GM21825 (cell line): ENCODE measurements around the gene RIMS4.

Experiments used
- ATAC-seq: cut with Tn5 transposase; IDR thresholded peaks from one replicate; pipeline ENCODE4 v1.9.1; 2021; ENCODE audit warnings: mild to moderate bottlenecking, moderate library complexity; ENCODE audit not compliant: unreplicated experiment

The RIMS4 gene

GRCh38 chr20:44723391-44723790 is 87.0 kb downstream of the RIMS4 start:
- no peak for ATAC-seq

- no peak for ATAC-seq
These were observed 87.4 kb downstream of the RIMS4 start for GRCh38 chr20:44722990-44723389.

DNA sequence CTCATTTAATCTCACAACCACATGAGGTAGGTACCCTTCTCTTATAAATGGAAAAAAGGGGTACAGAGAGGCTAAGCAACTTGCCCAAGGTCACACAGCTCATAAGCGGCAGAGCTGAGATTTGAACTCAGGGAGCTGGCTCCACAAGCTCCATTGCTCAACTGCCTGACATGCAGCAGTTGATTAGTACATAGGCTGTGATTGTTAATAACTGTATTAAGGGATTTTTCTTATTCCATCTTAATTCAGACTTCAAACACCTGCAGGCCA is 88.6 kb downstream of the RIMS4 start:
- ATAC-seq, result no peak

DNA sequence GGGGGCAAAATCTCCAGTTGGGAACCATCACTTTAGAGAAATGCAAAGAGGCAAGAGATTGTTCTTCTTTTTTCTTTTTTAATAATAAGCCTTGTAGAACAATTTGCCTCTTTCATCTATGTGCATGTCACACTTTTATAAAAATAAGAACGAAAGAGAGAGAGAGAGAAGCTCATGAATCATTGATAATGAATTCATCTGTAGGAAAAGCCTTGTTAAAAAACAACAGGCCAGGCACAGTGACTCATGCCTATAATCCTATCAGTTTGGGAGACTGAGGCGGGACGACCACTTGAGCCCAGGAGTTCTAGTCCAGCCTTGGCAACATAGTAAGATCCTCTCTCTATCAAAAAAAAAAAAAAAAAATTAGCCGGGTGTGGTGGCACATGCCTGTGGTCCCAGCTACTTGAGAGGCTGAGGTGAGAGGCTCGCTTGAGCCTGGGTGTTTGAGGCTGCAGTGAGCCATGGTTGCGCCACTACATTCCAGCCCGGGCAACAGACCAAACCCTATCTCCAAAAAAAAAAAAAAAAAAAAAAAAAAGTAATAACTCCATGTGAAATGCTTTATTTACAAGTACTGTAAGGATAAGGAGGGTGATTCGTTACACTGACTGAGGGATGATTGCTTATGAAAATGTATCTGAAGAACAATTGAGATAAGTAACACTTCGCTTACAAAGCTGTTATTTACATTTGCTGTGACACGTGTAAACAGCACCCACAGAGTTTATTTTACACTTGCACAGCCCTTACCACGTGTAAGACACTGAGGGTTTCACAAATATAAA is 89.2 kb downstream of the RIMS4 start:
- ATAC-seq, result no peak

GRCh38 chr20:44720621-44720996 is 89.7 kb downstream of the RIMS4 start:
- ATAC-seq, result no peak

GRCh38 chr20:44719841-44720240 is 90.5 kb downstream of the RIMS4 start:
- ATAC-seq, result no peak

- ATAC-seq, result no peak
These were observed 92.4 kb downstream of the RIMS4 start for GRCh38 chr20:44717986-44718385.

DNA sequence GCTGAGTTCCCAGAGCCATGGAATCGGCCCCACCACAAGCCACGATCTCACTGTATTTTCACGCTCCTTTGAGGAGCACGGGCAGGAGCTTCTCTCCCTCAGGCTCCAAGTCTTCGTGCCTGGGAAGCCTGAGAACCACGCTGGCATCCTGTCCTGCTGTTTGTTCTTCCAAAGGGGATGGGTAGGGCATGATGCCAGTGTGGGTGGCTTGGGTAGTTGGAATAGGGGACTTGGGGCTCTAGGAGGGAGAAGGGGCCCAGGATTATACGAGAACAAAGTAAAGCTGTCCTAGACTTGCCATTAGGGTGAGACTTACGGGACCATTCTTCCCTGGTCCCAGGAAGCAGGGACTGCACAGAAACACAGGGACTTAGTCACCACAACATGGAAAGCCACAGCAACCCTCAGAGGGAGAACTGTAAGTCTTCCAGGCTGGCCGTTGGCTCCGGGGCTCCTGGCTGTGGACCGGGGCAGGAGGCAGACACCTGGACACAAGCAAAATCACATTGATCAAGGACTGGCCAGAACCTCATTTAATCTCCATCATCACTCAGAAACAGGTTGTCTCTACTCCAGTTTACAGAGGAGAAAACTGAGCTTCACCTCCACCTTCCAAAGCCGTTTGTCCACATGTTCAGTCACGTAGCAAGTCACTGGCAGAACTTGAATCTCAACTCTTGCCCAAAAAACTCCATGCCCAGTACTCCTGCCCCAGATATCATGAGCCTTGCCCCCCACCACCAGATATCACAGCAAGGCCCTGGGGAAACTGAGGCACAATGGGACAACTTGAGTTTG is 93.8 kb downstream of the RIMS4 start:
- ATAC-seq, result no peak

DNA sequence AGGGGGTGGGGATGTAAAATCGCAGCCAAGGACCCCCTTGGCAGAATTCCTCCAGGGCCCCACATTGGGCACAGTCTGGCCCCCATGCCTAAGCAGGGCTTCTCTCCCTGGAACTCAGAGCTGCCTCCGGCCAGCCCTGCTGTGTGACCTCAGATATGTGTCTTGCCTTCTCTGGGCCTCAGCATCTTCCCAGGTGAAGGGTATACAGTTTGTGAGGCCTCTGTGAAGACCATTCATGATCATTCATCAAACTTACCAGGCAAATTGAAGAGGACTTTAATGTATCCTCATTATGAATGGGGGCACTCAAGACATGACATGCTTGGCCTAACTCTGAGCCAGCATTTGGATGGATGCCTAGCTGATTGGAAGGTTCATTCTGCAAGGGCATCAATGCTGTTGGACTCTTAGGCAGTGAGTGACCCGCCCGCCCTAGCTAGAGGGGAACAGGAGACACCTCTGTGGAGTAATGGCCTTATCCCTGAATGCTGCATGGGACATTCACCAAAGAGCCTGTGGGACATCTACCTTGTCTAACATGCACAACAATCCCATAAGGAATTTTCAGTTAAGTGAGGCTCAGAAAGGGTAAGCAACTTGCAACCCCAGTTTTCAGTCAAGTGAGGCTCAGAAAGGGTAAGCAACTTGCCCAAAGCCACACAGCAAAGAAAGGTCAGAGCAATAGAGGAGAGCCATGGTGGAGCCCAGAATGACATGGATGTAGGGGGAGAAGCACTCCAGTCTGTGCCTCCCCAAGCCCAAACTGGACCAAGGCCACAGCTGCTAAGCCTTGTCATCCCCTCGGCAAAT is 94.6 kb downstream of the RIMS4 start:
- ATAC-seq, result no peak

DNA sequence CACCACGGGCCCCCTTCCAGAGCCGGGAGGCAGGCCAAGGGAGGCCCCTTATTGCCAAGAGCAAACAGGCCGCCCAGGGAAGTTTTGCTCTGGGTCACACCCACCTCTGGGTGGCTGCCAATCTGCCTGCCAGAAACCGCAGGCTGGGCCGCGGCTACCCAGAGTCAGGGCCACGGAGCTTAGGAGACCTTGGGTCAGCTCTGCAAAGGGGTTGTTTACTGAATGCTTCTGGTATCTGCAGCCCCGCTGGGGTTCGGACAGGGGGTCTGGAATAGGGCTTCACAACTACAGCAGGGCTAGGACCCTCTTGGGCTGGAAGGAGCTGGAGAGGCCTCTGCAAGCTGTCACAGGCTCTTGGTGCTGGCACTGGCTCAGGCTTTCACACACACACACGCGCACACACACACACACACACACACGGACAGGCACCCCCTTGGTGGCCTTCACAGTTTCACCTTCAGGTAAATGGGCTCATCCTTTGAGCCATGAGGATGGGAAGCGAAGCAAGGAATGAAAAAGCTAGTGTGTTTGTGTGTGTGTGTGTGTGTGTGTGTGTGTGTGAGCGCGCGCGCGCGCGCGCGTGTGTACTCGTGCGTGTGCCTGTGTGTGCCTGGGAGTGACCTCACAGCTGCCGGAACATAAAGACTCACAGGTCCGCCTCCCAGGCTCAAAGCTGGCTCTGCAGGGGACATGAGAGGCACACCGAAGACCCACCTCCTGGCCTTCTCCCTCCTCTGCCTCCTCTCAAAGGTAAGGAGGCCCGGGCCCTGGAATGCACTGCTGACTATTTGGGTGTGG is 95.4 kb downstream of the RIMS4 start, which contains the start of gene CCN5:
Gene CCN5 (plus strand): TSS at position 669 of the 798 bp plus-strand sequence. CDS start 22 bp downstream, at position 691.
- no peak for ATAC-seq

- ATAC-seq, result no peak
These were observed 96.1 kb downstream of the RIMS4 start for GRCh38 chr20:44714102-44714700.

DNA sequence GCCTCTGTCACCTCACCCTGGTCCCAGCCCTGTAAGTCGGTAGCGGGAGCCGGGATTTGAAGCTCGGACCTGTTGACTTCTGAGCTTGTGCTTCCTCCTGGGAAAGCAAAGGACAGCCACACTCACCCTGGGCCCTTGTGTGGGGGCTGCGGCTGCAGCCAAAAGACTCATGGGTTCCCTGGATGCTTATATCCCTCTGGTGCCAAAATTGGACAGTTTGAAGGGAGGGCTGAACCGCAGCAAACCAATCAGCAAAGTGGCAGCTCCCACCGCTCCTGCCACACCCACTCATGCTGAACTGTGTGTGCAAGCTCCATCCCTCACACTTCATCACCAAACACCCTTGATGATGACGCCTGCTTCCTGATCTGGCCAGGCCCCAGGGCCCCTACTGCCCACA is 99.1 kb downstream of the RIMS4 start:
- no peak for ATAC-seq

DNA sequence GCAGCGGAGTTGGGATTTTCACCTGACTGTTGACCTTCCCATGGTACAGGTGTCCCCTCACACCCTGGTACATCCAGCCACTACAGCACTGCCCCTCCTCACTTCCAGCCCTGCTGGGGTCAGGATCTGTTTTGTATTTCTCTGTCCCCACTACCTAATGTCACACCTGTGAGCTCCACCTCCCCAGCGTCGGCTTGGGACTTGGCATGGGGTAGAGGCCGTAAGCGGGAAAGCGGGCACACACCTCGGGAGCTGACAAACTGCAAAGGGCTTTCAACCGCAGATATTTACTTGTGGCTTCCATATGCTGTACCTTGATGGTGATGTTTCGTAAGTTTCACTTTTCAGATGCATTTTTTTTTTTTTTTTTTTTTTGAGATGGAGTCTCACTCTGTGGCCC is 100.5 kb downstream of the RIMS4 start:
- ATAC-seq, result no peak

DNA sequence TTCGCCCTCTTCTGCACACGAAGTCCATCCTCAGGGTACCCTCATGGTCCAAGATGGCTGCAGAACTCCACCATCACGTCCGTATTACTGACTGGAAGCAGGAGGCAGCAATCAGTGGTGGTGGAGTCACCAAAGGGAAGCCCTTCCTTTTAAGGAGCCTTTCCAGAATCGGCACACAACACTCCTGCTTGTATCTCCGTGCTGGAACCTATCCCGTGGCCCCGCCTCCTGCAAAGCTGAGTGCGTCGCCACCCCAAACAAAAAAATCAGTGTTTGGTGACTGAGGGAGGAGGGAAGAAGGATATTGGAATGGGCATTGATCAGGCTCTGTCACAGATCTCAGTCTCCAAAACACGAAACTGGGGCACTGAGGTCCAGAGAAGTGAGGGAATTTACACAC is 101.0 kb downstream of the RIMS4 start:
- ATAC-seq, result no peak

DNA sequence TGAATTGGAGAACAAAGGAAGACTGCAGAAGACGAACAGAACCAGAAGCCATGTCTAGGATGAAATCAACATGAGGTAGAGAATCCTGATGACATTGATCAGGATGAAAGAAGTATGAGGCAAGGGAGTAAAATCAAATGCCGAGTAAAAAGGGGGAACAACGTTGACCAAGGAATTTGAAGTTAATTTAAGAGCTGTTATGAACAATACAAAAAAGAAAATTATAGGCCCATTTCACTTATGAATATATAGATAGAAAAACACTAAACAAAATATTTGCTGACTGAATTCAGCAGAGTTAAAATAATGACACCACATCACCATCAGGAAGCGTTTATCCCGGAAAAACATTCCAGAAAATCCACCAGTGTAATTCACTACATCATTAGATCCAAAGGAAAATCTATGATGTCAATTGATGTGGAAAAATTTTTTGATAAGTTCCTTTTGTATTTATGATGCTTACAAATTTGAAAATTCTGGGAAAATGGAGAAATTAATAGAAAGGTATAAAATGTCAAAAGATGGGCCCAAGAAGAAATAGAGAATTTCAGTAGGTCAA is 103.2 kb downstream of the RIMS4 start:
- no peak for ATAC-seq

DNA sequence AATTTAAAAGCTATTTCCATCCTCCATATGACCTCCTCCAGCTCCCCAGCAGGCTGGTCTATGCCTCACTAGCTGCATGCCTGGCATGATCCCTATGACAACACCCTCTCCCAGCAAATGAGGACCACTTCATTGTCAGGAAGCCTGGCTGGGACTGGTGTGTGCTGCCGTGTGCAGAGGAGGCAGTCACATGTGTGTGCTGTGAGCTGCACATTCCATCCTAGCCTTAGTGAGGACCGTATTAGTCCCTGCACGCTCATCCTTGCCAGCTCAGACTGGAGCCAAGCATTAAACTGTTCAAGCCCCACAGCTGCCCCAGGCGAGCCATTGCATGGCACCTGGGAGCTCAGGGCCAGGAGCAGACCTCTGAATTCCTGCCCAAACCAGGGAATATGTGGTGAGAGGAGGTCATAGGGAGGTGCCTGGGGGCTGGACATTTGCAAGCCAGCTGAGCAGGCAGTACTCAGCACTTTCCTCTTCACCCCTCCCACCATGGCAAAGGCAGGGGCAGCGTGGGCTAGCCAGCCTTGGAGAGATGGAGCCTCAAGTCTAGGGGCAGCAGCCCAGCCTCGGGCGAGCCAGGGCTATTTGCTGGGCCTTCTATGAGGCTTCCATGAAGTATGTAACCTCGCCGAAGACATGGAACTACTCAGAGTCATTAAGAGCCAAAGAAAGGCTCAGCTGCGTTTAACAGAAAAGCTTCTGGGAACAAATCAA is 103.9 kb downstream of the RIMS4 start:
- ATAC-seq, result no peak

- no peak for ATAC-seq
These were observed 104.8 kb downstream of the RIMS4 start for GRCh38 chr20:44705364-44706094.

DNA sequence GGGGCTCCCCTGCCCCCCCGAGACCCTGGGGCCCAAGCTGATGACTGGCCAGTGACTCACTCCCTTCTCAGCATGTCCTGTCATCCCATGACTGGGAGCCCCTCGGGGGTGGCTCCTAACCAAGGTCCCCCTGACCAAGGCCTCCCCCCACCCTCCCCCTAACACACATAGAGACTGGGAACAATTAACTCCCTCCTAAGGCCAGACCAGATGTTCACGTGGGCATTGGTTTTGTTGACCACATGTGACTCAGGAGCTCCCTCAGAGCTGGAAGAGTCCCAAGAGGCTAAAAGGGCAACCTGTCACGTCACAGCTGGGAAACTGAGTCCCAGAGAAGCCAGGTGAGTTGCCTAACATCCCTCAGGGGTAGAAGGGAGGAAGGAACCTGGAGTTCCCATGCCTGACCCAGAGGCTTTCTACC is 105.8 kb downstream of the RIMS4 start:
- no peak for ATAC-seq
